ENCODE results near the gene NUDT14. TPM values are rescaled to one million over a fixed set of nuclear protein-coding genes. Genes with fewer than 3 reads are reported as not detected.

The NUDT14 gene
- total RNA-seq, 4 donors from 2014 or later: 11.0 to 22.3 (median 13.2) TPM; not detected in 1

DNA sequence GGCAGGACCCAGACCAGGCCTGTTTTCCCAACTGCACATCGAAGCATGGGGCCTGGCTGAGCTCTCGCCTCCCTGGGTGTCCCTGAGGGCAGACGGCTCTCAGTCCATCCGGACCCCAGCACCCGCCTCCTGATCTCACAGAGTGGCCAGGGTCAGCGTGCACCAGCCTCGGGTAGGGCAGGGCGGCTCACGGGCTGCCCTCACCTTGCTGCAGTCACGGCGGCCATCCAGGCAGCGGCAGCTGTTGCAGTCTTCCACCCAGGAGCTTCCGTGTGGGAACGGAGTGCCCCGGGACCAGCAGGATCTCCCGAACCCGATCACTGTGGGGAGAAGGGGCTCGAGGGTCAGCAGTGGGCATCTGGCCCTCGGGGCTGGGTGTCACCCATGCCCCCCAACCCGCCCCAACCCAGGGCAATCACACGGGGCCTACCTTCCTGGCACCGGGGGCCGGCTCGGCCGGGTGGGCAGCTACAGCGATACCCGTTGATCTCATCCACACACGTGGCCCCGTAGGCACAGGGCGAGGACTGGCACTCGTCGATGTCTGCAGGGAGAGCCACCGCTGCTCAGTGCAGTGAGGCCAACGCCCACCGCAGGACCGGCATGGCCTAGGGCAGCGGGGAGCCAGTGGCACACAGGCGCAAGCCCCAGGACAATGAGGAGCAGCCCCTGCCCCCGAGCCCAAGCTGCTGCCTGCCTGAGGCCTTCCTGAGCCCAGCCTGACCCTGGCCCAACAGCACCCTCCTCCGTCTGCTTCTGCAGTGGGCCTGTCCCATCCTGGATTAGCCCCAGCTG lies 34.7 kb downstream of the NUDT14 start:
- intact Hi-C loops (cut with DNase I; ENCODE audit: low total_unique reads): no loop called here
- Histone ChIP-seq H3K36me3 (no peaks in the 10 kb centered on the region), H3K9me3 (no peaks in the 10 kb centered on the region), H3K4me1 (no peaks in the 10 kb centered on the region), H3K27ac (no peak overlapping the region), H3K27me3 (no peaks in the 10 kb centered on the region), H3K4me3 (no peak overlapping the region)
- no peak for DNase-seq
- TF ChIP-seq, protein P1, sequence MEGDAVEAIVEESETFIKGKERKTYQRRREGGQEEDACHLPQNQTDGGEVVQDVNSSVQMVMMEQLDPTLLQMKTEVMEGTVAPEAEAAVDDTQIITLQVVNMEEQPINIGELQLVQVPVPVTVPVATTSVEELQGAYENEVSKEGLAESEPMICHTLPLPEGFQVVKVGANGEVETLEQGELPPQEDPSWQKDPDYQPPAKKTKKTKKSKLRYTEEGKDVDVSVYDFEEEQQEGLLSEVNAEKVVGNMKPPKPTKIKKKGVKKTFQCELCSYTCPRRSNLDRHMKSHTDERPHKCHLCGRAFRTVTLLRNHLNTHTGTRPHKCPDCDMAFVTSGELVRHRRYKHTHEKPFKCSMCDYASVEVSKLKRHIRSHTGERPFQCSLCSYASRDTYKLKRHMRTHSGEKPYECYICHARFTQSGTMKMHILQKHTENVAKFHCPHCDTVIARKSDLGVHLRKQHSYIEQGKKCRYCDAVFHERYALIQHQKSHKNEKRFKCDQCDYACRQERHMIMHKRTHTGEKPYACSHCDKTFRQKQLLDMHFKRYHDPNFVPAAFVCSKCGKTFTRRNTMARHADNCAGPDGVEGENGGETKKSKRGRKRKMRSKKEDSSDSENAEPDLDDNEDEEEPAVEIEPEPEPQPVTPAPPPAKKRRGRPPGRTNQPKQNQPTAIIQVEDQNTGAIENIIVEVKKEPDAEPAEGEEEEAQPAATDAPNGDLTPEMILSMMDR (IDR thresholded peaks at IDR 0.05): no peak
- TF ChIP-seq POLR2A (IDR thresholded peaks at IDR 0.05): no peak

DNA sequence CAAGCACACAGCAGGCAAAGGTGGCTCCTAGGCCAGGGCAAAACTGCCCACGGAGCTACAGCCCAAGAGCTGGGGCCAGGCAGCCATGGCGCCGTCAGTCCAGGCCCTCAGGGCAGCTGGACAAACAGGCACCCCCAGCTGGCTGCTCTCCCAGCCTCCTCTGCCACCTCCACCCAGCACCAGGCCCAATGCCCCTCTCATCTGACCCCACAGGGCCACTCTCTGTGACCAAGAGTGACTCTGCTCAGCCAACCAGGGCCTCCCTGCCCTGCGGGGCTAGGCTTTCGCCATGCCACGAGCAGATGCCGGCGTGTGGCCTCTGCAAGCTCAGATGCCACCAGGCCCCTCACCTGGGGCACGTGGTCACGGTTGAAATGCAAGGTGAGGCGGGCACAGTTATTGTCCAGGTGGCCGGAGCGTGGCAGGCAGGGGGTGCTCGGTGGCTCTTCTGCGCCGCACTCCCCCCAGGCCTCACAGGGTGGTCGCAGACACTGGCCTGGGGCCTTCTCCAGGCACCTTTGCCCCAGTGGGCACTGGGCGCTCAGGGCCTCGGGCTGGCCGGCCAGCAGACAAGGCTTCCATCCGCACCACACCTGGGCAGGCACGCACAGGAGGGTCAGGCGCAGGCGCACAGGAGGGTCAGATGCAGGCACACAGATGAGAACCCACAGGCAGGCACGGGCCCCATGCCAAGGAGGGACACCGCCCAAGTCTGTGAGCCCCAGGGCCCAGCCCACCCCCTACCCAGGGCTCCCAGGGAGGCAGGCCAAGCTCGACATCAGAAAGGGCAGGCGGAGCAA lies 35.5 kb downstream of the NUDT14 start:
- Histone ChIP-seq H3K27ac (no peak overlapping the region), H3K27me3 (no peaks in the 10 kb centered on the region), H3K4me3 (no peak overlapping the region), H3K9me3 (no peaks in the 10 kb centered on the region), H3K4me1 (no peaks in the 10 kb centered on the region), H3K36me3 (no peaks in the 10 kb centered on the region)
- DNase-seq: no peak
- no peak for TF ChIP-seq POLR2A (IDR thresholded peaks at IDR 0.05)
- TF ChIP-seq, protein P1 (IDR thresholded peaks at IDR 0.05): no peak
- intact Hi-C loops (cut with DNase I; ENCODE audit: low total_unique reads): no loop called here

DNA sequence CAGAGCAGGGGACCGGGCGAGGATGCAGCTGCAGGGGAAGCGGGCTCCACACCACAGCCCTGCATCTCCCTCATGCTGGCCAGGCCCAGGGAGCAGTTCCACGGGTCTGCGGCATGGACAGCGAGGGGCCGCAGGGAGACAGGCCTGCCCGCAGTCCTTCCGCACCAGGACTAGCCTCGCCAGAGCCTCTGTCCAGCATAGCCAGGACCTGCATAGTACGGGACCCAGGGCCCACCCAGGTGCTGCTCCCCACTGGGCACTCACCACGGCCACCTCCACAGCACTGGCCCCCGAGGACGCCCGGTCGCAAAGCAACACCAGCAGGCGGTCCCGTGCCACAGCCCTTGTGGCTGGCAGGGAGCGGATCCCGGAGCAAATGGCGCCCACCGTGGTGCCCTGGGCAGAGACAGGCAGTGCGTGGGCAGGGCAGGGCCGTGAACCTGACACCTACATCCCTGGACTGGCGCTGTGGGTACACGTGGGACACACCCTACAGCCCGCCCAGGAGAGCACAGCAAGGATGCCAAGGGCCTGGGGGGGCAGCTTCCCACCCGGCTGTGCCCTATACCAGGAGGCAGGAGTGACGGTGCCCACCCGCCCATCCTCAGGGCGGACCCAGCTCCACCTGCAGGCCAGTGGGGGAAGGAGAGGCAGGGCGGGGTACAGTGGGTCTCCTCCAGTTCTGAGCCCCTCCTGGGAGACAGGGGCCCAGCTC lies 36.3 kb downstream of the NUDT14 start:
- Histone ChIP-seq H3K4me1 (no peaks in the 10 kb centered on the region), H3K9me3 (peaks cover 0 to 3% of the 10 kb centered on the region in 2 donors), H3K27ac (no peak overlapping the region), H3K4me3 (no peak overlapping the region), H3K27me3 (no peaks in the 10 kb centered on the region), H3K36me3 (no peaks in the 10 kb centered on the region)
- intact Hi-C loops (cut with DNase I; ENCODE audit: low total_unique reads): no loop called here
- DNase-seq: no peak
- no peak for TF ChIP-seq POLR2A (IDR thresholded peaks at IDR 0.05)
- TF ChIP-seq, protein P1 (IDR thresholded peaks at IDR 0.05): no peak

DNA sequence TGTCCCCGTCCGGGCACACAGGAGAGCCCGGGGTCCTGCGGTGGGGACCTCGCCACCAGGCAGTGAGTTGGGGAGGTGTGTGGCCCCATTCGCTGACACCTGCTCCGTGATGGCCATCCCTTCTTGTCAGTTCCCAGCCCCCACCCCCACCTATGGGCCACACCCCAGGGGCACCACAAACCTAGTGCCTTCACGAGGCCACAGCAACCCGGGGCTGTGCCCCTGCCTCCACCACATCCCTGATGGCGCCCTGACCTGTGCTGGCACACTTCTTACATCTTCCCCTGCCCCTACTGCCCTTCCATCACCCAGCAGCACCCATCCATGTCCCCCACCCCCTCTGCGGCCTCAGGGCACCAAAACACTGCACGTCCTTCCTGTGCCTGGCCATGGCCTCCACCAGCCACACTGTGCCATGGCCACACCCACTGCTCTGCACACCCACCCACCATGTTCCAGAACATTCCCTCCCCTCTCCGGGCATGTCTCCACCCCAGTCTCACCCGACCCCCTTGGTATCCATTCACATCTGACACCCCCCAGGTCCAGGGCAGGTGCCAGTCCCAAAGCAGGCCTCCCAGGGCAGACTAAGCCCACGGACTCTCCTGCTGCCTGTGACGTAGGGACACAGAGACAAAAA lies 37.0 kb downstream of the NUDT14 start:
- TF ChIP-seq, protein P1 (IDR thresholded peaks at IDR 0.05): no peak
- no peak for TF ChIP-seq POLR2A (IDR thresholded peaks at IDR 0.05)
- Histone ChIP-seq H3K9me3 (peaks cover 0 to 6% of the 10 kb centered on the region in 2 donors), H3K27ac (no peak overlapping the region), H3K4me1 (no peaks in the 10 kb centered on the region), H3K4me3 (no peak overlapping the region), H3K27me3 (no peaks in the 10 kb centered on the region), H3K36me3 (no peaks in the 10 kb centered on the region)
- intact Hi-C loops (cut with DNase I; ENCODE audit: low total_unique reads): no loop called here
- no peak for DNase-seq
